ENCODE data around the gene AKAP13.

- no peak for TF ChIP-seq POLR2A (IDR thresholded peaks at IDR 0.05; ENCODE audit: low read depth, low read length)
- no peak for TF ChIP-seq POLR2AphosphoS5 (IDR thresholded peaks at IDR 0.05; ENCODE audit: low read depth, low read length)
These were observed 23.9 kb downstream of the AKAP13 start for GRCh38 chr15:85404176-85404917.

All from GM12891 (cell line).